ENCODE results near the gene ACTMAP. TPM values are rescaled to one million over a fixed set of nuclear protein-coding genes. Genes with fewer than 3 reads are reported as not detected.

Gene ACTMAP
- total RNA-seq, 2 experiments from 2014 or later, result 3.9 to 5.7 TPM

GRCh38 chr19:40740747-40741146, 9.5 kb downstream of the ACTMAP start:
- Mint-ChIP-seq H3K4me1 (ENCODE audit: low read depth) (no peaks in the 10 kb centered on the region), H3K9me3 (no peaks in the 10 kb centered on the region), H3K4me3 (no peak overlapping the region), H3K27ac (no peak overlapping the region), H3K36me3 (ENCODE audit: low read depth) (peaks cover 22% of the 10 kb centered on the region), H3K27me3 (no peaks in the 10 kb centered on the region)
- Histone ChIP-seq H3K36me3 (ENCODE audit: insufficient read depth, low read length) (peaks cover 20% of the 10 kb centered on the region), H3K9me3 (ENCODE audit: control insufficient read depth in 1 of 2, insufficient read depth in 1 of 2, low read length in 2 of 2) (no peaks in the 10 kb centered on the region), H3K27ac (ENCODE audit: low read depth in 1 of 2, low read length in 2 of 2) (no peak overlapping the region), H3K4me3 (ENCODE audit: low read length) (no peak overlapping the region), H3K4me1 (ENCODE audit: insufficient read depth, low read length) (no peaks in the 10 kb centered on the region), H3K27me3 (ENCODE audit: control insufficient read depth in 1 of 2, insufficient read depth in 2 of 2, low read length in 2 of 2) (no peaks in the 10 kb centered on the region)
- no peak for TF ChIP-seq CTCF (IDR thresholded peaks at IDR 0.05)
- intact Hi-C loops (cut with DNase I, micrococcal nuclease), result no loop called here
- no peak for ATAC-seq (ENCODE audit: poor library complexity)
- ChIA-PET POLR2A (no interaction called here), CTCF (interaction anchor here (0.5 kb wide), 1 partner anchor 30 kb away, joined by 4 read pairs; no protein-coding TSS in a partner anchor)
- no peak for DNase-seq

- Mint-ChIP-seq H3K4me1 (ENCODE audit: low read depth) (no peaks in the 10 kb centered on the region), H3K27me3 (no peaks in the 10 kb centered on the region), H3K4me3 (no peak overlapping the region), H3K36me3 (ENCODE audit: low read depth) (peaks cover 28% of the 10 kb centered on the region), H3K27ac (no peak overlapping the region), H3K9me3 (no peaks in the 10 kb centered on the region)
- Histone ChIP-seq H3K9me3 (ENCODE audit: control insufficient read depth in 1 of 2, insufficient read depth in 1 of 2, low read length in 2 of 2) (no peaks in the 10 kb centered on the region), H3K36me3 (ENCODE audit: insufficient read depth, low read length) (peaks cover 26% of the 10 kb centered on the region), H3K4me3 (ENCODE audit: low read length) (no peak overlapping the region), H3K27me3 (ENCODE audit: control insufficient read depth in 1 of 2, insufficient read depth in 2 of 2, low read length in 2 of 2) (no peaks in the 10 kb centered on the region), H3K27ac (ENCODE audit: low read depth in 1 of 2, low read length in 2 of 2) (no peak overlapping the region), H3K4me1 (ENCODE audit: insufficient read depth, low read length) (no peaks in the 10 kb centered on the region)
- no peak for ATAC-seq (ENCODE audit: poor library complexity)
- TF ChIP-seq CTCF (IDR thresholded peaks at IDR 0.05), result no peak
- intact Hi-C loops (cut with DNase I, micrococcal nuclease), result no loop called here
- DNase-seq, result no peak
- POLR2A ChIA-PET, result no interaction called here
- CTCF ChIA-PET, result interaction anchor here (0.5 kb wide), 1 partner anchor 29 kb away, joined by 4 read pairs; no protein-coding TSS in a partner anchor
Measured at GRCh38 chr19:40739871-40740703, 10.2 kb downstream of the ACTMAP start.

- Mint-ChIP-seq H3K27ac (no peak overlapping the region), H3K27me3 (no peaks in the 10 kb centered on the region), H3K36me3 (ENCODE audit: low read depth) (peaks cover 36% of the 10 kb centered on the region), H3K4me3 (no peak overlapping the region), H3K9me3 (no peaks in the 10 kb centered on the region), H3K4me1 (ENCODE audit: low read depth) (no peaks in the 10 kb centered on the region)
- intact Hi-C loops (cut with DNase I, micrococcal nuclease), result no loop called here
- TF ChIP-seq CTCF (IDR thresholded peaks at IDR 0.05), result no peak
- no peak overlapping the region for H3K4me3 ChIP-seq (ENCODE audit: low read length)
- no peak overlapping the region for H3K27ac ChIP-seq (ENCODE audit: low read depth in 1 of 2, low read length in 2 of 2)
- no peaks in the 10 kb centered on the region for H3K4me1 ChIP-seq (ENCODE audit: insufficient read depth, low read length)
- H3K36me3 ChIP-seq (ENCODE audit: insufficient read depth, low read length), result peaks cover 33% of the 10 kb centered on the region
- H3K27me3 ChIP-seq (ENCODE audit: control insufficient read depth in 1 of 2, insufficient read depth in 2 of 2, low read length in 2 of 2), result no peaks in the 10 kb centered on the region
- DNase-seq, result no peak
- no peak for ATAC-seq (ENCODE audit: poor library complexity)
- no peaks in the 10 kb centered on the region for H3K9me3 ChIP-seq (ENCODE audit: control insufficient read depth in 1 of 2, insufficient read depth in 1 of 2, low read length in 2 of 2)
- ChIA-PET POLR2A (interaction anchor here (1.1 kb wide), 1 partner anchor 23 kb away, joined by 3 read pairs; no protein-coding TSS in a partner anchor), CTCF (no interaction called here)
Measured at GRCh38 chr19:40739030-40739839, 11.0 kb downstream of the ACTMAP start.
